Heart left ventricle (tissue), 13 donors: ENCODE results near the gene TNIK.

Source experiments
- CTCF ChIP-seq, 12 donors: fragments of 200-600 bp; sonication (generic) in 4 of 12; IDR thresholded peaks; one replicate each; pipeline versions ENCODE4 v1.5.0 to v1.8.0; 2018 to 2022; ENCODE audit warnings: antibody characterized with exemption in 12 of 12, mild to moderate bottlenecking in 5 of 12
- POLR2A ChIP-seq, 2 donors: fragments of 450-650 bp; IDR thresholded peaks; one replicate each; pipeline ENCODE4 v1.6.1; 2017; ENCODE audit warnings: antibody characterized with exemption in 2 of 2, mild to moderate bottlenecking in 2 of 2, moderate library complexity in 2 of 2
- donor health status: ischemic (EF 13 %, LVEDD 7.1; RV severe dilation, severe dysfunction).
- donor health status: DM: no; HTN: yes; CAD: no.
- donor health status: DM: no; HTN: no; CAD: no.
- donor health status: ischemic (EF 25% LVEDD 6.9; RV normal size, moderate dysfunction).
- donor health status: ischemic (EF 25% LVEDD 5.7; RV mildly dilated, moderate dysfunction).
- donor health status: ischemic (EF 35%, LVEDD 5.7; RV mildly dilated, moderate dysfunction).
- donor health status: nonischemic (EF 11% LVEDD 7.7; RV severe dilation, severe dysfunction).
- donor health status: DM: yes; HTN: yes; CAD: no.
- donor health status: PGD.
- donor health status: ischemic (EF 29% LVEDD 5.4; RV normal size, mild dysfunction).
- donor health status: nonischemic (EF 23%, LVEDD 6.1; RV moderate dilation, normal function).

- no peak for TF ChIP-seq CTCF (IDR thresholded peaks at IDR 0.05)
- no peak for TF ChIP-seq POLR2A (IDR thresholded peaks at IDR 0.05)
Observed at GRCh38 chr3:171497468-171497867, 37.3 kb upstream of the TNIK start.
